Measurements from ENCODE around the gene VWC2L.

The VWC2L gene

DNA sequence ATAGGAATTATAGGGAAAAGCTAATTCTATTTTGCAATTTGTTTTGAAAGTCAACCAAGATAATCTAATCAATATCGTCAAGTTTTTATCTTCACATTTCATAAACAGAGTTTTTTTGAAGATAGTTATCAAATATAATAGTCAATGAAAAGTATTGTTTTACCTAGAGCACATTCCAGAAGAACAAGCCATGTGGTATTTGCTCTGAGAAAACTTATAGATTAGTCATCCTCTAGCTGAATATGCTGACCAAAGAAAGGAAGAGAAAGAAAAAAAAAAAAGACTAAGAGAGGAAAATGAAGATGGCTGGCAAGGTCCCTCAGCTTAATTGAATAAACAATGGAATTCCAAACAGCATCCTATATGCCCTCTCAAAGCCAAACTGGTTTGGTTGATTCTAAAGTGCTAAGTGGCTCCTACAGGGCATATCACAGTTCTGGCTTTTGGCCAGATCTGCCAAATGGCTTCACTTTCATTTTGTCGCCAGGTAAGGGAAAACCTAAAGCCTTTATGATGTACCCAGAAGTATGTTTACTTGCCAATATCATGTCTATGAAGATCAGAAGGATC is 132.6 kb downstream of the VWC2L start:
- no peak for DNase-seq

DNA sequence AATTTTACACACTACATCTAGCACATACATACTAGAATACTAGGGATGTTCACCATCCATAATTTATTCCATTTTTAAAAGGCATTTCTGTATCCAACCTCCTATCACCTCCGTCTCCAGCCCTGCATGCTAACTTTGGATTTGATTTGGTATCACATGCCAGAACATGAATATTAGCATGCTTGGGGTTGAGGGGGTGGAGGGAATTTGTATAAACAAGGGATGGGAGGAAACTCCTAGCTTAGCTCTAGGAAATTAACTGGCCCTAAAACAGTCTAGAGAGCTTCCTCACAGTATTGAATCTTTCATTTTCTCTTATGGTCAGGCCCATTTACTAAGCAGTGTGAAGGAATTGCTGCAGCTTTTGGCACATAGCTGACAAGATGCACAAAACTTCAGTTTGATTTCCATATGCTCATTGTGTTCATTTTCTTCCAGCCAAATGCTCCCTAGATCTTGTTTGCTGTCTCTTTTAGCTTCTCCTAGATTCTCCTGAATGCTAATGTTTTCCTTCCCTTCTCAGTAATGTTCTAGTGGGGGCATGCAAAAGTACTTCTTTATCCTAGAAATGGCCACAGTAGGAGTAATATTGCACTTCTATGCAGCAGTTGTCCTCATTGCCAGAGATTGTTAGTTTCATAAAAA is 135.2 kb downstream of the VWC2L start:
- no peak for DNase-seq

DNA sequence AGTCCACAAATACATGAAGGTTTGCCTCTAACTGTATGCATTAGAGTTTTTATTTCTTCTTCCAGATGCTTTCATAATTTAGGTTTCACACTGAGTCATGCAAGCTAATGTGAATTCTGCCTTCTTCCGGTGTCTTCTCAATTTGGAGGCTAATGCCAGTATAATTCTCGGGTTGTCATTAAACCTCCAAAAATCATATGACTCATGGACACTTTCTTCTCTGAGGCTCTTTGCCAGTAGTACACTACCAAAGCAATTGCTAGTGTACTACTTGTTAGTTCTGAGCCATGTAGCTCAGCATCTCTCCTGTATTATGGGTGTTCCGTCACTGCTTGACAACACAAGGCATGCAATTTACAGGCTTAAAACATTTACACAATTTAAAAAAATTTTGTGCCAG is 137.1 kb downstream of the VWC2L start:
- DNase-seq: no peak

DNA sequence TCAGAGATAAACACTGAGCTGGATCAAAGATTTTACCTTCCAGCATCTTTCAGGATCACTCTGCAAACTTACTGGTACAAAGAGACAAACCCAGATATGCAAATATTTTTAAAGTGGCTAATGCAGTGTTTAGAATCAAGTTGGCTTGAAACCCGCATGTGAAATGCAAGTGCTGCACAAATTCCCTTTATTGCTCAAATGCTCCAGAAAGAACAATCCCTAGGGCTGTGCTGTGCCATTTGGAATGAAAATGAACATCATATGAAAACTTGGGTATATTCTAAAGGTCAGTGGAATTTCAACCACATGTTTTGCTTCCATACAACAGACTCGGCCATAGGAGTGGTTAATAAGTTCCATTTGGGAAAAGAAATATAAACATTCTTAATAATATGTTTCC is 139.1 kb downstream of the VWC2L start:
- DNase-seq: no peak

DNA sequence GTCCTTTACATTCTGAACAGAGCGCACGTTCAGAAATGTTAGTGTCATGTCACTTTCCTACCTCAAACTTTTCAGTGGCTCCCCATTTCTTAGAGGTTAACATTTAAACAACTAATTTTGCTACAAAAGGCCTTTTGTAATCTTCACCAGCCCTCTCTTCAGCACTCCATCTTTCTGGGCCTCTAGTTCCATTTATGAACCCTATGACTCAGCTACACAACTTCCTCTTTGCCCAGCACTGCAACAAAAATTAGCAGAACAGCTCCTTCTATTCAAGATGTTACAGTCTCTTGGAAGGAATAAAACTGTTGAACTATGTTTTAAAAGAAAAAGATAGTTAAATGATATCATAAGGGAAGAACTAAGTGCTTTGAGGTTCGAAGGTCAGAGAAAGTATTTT is 139.9 kb downstream of the VWC2L start:
- DNase-seq: peak; percentile 5

DNA sequence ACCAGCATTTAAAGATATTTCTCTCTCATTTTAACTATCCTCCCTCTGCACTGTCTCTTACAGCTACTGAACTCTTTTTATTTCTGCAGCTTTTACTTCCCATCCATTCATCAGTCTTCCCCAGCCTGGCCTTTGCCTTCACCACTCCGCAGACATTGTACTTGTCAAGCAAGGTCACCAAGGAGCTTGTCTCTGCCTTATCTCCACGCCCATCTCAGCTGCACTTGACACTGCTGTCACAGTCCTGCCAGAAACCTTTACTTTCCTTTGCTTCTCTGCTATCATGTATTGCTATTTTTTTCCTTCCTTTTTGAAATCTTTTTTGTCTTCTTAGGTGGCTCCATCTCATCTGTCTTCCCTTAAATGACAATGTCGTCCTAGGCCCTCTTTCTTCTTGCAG is 147.0 kb downstream of the VWC2L start:
- DNase-seq: no peak

DNA sequence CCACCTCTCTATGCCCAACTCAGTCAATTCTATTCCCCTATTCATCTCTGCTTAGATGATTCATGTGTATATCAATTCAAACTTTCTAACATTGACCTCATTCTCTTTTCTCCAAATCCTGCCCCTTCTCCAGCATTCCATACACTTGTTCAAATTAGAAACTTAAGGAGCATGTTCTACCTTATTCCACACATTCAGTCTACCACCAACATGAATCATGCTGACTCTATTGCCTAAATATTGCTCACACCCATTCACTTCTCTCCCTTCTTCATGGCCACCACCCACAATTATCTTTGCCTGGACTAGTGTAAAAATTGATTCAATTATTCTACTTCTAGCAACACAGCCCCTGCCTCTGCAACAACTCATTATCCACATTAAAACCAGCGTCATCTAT is 147.5 kb downstream of the VWC2L start:
- no peak for DNase-seq

DNA sequence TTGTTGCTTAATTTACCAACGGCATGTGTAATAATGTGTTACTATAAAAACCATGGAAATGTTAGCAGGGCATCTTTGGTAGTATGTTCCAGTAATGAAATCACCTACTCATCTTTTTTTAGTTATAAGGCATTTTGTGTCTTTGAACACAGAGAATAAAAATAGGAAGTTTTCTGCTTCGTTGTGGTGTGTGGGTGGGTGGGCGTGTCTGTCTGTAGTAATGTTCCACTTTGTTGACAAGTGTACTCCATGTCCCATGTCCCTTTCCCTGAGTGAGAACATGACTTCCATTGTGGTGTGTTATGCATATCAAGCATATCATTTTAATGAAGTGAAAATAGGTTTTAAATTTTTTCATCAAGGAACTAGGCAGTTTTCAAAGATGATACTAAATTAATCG is 149.3 kb downstream of the VWC2L start:
- DNase-seq: no peak

DNA sequence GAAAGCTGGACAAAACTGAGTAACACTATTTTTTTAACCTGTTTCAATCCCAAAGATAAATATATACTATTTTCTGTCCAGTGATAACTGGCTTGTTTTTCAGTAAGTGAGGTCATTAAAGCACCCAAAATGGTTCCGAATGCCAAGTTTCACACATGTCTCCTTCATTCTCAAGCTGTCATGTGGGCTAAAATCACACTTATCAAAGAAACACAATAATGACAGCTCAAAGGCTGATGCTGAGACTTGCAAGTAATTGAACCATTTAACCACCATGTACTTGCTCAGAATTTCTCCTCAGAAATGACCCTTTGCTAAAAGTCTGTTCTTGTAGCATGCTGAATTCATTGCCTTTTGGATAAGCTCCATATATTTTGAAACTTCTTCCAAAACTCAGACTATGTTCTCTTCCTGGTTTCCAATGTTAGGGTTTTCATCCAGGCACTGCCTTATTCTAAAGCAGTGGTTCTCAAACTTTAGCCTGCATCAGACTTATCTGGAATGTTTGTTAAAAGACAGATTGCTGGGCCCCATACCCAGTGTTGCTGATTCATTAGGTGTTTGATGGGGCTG is 149.8 kb downstream of the VWC2L start:
- no peak for DNase-seq

DNA sequence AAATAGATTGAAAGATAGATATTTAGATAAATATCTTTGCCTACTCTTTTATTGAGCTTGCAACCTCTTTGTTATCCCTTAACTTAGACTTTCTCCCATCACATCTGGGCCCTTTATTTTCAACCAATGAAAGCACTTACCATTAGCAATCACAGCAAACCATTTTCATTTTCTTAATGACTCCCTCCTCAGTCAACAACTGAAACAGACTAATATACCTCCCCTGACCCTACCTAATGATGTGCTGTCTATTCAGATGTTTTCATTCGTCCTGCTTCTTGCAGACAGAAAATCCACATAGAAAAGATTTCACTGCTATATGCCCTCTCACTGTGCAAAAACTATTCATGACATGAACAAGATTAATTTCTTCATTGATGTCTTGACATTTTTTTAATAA is 154.4 kb downstream of the VWC2L start:
- DNase-seq: no peak

DNA sequence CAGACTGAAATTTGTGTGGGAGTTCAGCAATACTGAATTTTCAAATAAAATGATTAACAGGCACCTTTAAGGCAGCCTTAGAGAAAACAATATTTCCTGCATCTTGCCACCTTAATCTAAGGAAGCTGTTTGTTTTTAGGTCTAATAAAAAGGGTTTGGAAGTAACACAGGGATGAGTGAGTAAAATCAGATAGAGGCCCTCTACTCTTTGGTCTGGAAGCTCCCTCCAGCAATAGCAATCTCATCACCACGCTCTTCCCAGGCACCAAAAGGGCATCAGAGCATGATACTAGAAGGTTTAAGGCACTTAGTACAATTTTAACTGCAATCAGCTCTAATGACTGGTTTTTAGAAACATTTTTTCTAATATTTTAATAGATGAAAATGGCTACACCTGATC is 155.6 kb downstream of the VWC2L start:
- DNase-seq: no peak

DNA sequence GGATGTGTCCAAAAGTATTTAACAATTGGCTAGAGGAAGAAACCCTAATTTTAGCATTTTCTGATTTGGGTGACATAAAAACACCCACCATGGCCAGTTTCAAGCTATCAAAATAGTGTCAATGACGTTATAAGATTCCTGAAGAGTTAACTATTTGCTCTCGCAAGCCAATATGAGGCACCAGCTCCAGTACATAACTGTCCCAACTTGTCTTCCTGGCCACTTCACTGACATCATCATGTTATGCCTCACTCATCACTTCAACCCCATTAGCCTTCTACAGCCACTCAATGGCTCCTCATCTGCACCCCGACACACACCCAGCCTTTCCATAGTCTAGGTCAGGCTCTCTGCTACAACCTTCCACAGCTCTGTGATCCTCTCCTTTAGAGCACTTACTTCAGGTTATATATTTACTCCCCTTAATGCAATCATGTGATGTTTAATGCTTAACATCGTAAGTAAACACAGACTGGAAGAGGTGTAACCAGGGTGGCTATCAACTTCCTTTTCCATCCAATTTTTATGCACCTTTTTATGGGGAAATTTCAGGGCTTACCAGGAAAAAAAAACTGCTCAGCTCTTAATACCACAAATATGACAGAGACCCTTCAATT is 158.7 kb downstream of the VWC2L start:
- no peak for DNase-seq

DNA sequence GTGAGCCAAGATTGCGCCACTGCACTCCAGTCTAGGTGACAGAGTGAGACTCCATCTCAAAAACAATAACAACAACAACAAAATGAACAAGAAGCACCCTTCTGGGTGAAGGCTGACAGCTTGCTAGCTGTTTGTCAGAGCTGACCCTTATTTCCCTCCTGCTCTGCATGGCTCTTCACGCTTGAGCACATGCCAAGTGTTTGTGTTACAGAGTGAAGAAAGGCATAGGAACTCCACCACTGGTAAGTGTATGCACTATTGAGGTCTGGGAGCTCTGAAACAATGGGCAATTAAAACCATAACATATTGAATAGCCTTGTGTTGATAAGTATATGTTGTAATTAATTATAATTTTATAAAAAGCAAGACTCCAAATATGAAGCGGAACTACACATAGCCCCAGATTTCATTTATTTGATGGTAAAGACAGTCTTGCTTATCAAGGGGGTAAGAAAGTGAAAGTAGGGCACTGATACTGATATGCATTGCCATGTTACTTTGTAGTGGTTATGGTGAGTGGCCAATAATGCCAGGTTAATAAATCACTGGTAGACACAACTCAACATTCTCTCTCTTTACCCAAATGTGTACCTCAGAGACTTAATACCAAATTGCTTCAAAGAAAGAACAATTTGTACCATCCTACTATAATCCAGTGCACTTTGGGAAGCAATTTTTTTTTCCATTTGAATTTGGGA is 163.4 kb downstream of the VWC2L start:
- no peak for DNase-seq

DNA sequence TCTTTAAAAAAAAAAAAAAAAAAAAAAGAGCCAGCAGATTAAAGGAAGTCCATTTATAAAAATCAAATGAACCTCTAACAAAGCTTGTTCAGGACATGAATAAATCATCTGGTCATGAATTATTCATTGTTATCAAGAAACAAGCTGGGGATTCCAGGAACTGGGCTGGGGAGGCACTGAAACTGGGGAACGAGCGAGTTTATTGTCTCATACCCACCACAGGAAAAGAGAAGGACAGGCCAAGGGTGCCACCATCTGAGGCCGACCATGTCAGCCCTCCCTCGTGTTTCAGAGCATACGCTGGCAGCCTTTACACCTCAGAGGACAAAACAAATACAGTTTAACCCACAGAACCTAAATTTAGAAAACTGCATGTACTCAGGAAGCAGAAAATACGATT is 164.2 kb downstream of the VWC2L start:
- no peak for DNase-seq

DNA sequence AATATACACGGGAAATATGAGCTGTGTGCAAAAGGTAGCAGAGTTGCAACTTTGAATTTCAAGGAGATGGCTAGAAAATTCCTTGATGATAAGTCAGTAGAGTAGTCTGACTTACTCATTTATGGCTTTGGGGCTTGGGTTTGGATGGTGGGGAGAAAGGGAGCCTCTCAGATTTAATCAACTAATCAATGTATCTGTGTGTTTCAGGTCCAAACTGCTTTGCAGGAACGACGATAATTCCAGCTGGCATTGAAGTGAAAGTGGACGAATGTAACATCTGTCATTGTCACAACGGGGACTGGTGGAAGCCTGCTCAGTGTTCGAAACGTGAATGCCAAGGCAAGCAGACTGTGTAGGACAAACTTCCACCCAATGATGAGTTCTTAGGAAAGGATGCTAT is 164.6 kb downstream of the VWC2L start:
- DNase-seq: no peak

DNA sequence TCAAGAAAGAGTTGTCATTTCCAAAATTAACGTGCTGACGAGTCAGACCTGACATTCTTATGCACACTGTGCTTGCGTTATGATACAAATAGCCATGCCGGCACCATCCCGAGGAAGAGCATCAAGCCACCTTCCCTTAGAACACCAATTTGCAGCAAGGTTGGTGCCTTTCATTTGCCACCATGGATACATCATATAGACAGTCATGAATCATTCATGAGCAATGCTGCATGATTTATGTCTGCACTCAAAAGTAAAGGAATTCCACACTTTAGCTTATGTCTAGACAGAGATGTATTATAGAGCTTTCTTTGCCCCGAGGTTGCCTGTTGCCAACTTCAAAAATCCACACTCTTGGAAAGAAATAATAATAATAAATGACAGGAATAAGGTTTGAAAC is 166.9 kb downstream of the VWC2L start:
- no peak for DNase-seq

DNA sequence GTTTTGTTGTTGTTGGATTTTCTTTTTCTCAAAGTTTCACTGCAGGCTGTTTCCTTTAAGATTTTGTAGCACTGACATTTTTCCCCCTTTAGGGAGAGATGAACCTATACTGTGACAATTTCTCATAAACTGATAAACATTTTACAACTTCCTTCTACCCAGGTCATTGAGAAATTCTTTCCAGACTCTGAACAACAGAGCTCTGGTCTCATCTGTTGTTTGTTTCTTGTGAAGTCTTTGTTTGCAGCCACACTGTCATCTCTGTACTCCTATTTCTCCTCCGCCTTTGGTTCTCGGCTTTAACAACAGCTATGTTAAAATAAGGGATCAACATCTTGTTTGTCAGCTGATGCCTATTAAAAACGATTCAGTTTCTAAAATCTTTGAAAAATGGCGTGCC is 167.6 kb downstream of the VWC2L start:
- DNase-seq: no peak

DNA sequence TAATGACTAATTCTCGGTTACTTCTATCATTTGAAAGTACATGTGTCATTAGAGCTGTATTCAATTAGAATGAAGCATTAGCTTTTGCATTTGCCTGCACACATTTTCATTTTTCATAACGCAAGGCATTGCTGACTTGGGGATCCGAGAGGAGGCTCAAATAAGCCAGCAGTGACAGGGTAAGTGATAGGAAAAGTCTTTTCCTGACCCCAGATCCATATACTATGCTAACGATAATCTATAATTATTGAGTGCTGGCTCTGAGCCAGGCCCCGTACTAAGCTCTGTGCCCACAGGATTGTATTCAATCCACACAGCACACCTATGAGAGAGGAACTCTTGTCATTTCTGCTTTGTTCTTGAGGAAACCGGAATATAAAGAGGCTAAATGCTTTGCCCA is 168.2 kb downstream of the VWC2L start:
- DNase-seq: no peak

DNA sequence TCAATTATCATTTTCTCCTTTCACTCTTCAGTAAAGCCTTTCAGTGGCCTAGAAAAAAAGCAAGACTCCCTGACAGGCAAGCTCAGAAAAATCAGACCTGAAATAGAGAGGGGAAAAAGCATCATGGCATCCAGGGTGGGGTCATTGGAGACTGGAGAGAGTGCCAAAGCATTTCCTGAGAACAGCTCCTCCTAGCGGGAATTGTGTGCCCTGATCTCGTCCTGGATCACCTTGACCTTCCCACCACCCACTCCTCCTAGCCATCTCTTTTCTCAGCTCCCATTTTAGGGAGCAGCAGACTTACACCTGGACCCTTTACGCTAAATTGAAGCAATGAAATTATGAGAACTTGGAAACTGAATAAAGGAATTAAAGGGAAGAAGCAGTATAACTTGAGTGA is 176.6 kb downstream of the VWC2L start:
- no peak for DNase-seq

DNA sequence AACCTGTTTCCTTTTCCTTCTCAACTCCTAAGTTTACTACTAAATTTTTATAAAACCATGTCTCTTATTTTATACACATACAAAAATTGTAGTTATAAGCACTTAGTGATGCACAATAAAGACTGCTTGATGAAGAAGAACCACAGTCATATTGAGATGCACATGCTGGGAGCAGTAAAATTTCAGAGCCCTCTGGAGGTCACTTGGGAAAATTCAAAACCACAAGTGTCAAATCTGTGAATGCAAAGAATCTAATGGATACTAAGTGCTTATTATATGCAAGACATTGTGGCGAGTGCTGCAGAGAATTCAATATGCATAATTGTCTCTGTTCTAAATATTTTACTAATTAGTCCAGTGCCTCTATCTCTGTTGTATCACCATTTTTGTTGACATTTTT is 180.5 kb downstream of the VWC2L start:
- DNase-seq: no peak

DNA sequence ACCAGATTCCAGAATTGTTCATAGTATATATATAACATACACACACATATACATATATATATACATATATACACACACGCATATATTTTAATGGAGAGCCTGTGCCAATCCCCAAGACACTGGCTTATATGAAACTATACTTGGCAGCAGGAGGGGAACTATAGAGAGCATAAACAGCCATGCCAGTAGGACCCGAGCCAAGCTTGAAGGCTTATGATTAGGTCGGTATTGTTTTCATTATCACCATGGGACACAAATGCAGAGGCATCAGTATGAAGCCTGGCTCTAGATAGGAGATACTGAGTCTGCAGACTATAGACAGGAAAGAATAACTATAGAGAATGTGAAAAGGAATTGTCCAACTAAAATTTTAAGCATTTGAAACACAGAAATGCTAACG is 181.2 kb downstream of the VWC2L start:
- no peak for DNase-seq

DNA sequence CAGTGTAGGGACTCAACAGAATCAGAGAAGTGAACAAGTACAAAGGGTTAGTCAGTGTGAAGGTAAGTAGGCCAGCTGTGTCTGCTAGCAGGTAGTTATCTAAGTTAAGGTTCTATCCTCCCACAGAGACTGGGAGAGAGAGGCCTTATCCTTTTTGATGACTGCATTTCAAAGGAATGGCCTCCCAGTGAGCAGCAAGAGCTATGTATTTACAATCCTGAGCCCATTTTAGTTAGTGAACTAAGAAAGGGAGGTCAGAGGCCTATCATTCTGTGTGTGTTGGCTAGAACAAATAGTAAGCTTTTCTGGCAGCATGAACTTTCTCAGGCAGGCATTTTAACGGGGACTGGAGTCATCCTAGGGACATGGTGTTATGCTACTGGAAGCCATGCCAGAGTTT is 182.9 kb downstream of the VWC2L start:
- no peak for DNase-seq

DNA sequence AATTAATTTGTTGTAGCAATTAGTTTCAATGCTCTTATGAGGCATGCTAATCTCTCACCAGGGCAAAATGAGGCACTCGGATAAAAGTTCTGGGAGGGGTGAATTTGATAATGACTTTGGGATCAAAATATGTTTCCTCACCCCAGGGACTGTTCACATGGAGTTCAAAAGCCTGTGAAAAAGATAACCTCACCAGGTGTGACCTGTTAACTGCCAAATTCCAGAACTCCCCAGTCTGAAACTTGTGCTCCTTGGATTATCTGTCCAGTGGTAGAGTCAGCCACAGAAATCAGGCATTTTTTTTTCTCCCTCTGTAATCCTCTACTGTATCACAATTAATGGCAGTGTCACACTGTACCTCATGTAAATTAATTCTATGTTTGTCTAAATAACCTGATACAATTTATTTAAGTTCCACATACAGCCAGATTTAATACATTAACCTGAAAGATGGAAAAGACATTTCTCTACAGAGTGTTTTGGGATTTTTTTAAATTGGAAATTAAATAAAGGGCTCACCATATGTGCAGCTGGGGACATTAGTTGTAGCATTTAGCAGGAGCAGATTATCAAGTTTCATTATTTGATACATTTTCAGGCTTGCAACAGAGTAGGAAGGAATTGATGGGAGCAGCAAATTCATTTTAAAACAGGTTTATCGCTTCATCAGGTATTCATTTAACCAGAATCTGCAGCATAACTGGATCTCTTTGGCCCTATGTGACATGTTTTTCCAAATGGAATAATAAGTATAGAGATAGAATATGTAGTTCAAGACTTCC is 191.2 kb downstream of the VWC2L start:
- no peak for DNase-seq

All from GDM1 (cell line).